Omental fat pad (tissue), 4 donors: ENCODE results near the gene XPC. TPM values are rescaled to one million over a fixed set of nuclear protein-coding genes. Genes with fewer than 3 reads are reported as not detected.

Experiments
- ATAC-seq: fragments of 150-250 bp; one replicate; pipeline ENCODE4 v1.9.1; 2016; ENCODE audit warnings: mild to moderate bottlenecking, moderate library complexity; ENCODE audit not compliant: low FRiP score
- DNase-seq: peaks from one replicate; pipeline ENCODE4 v3.0.0-alpha.2; 2019; ENCODE audit warnings: low spot score
- CTCF ChIP-seq, 3 donors: fragments of 450-650 bp; IDR thresholded peaks; one replicate each; pipeline ENCODE4 v1.5.1; 2016 to 2017; ENCODE audit warnings: antibody characterized with exemption in 3 of 3, mild to moderate bottlenecking in 3 of 3, moderate library complexity in 2 of 3
- total RNA-seq, 4 donors: library from RNA; depleted of rRNA; stranded (reverse); fragments of >200 nt; gene quantifications; one replicate each; pipeline ENCODE4 v1.1.0, GENCODE V29; 2016

Gene XPC
- total RNA-seq, 4 donors from 2014 or later = 26.5 to 47.8 (median 33.8) TPM

- no peak for ATAC-seq
- no peak for DNase-seq
- TF ChIP-seq CTCF (IDR thresholded peaks at IDR 0.05) = no peak
These were observed 81.7 kb downstream of the XPC start for GRCh38 chr3:14096742-14097141.

Other genes starting within 250 kb of the XPC start
- 10 to 100 TPM; 11.4 to 19.1 (median 14.7) TPM for gene CHCHD4, start 53.7 kb downstream of the XPC start, total RNA-seq
- 100 to 1,000 TPM; 110 to 143 (median 140) TPM for gene TMEM43, start 53.5 kb downstream of the XPC start, total RNA-seq
- 10 to 100 TPM in 2 of 4 donors, 1 to 10 TPM in 2; 8.0 to 12.4 (median 10.9) TPM for gene LSM3, start 216 bp upstream of the XPC start, total RNA-seq
- gene SLC6A6, start 224.0 kb upstream of the XPC start, total RNA-seq = 10 to 100 TPM; 35.7 to 75.2 (median 56.4) TPM